KMS-11 (cell line): ENCODE results near the gene C3orf49.

Source experiments
- H2AFZ ChIP-seq: fragments of 200-600 bp; sonication (generic); 2 replicates; pipeline ENCODE4 v1.6.1; 2016; ENCODE audit warnings: antibody characterized with exemption, mixed run types, low read depth
- H3K27ac ChIP-seq: fragments of 200-600 bp; sonication (generic); 2 replicates; pipeline ENCODE4 v1.6.1; 2016; ENCODE audit warnings: mild to moderate bottlenecking, mixed run types
- H3K27me3 ChIP-seq: fragments of 200-600 bp; sonication (generic); 2 replicates; pipeline ENCODE4 v1.6.1; 2017; ENCODE audit warnings: mild to moderate bottlenecking, low read depth, mixed run types, moderate library complexity; ENCODE audit not compliant: insufficient read depth
- H3K36me3 ChIP-seq: fragments of 200-600 bp; sonication (generic); 2 replicates; pipeline ENCODE4 v1.6.1; 2017; ENCODE audit warnings: mild to moderate bottlenecking, mixed run types; ENCODE audit not compliant: insufficient read depth
- H3K4me1 ChIP-seq: fragments of 200-600 bp; sonication (generic); 2 replicates; pipeline ENCODE4 v1.6.1; 2016; ENCODE audit warnings: mild to moderate bottlenecking, low read depth, mixed run types; ENCODE audit not compliant: poor library complexity, severe bottlenecking
- H3K4me2 ChIP-seq: fragments of 200-600 bp; sonication (generic); 2 replicates; pipeline ENCODE4 v1.7.0; 2016; ENCODE audit warnings: mild to moderate bottlenecking, mixed run types
- H3K4me3 ChIP-seq: fragments of 200-600 bp; sonication (generic); IDR thresholded peaks from 2 replicates; pipeline ENCODE4 v1.6.1; 2017; ENCODE audit warnings: low read depth, low read length, mixed read lengths; ENCODE audit not compliant: insufficient read depth
- H3K79me2 ChIP-seq: fragments of 200-600 bp; sonication (generic); 2 replicates; pipeline ENCODE4 v1.6.1; 2016; ENCODE audit warnings: low read depth, mixed run types; ENCODE audit not compliant: insufficient read depth
- H3K9ac ChIP-seq: fragments of 200-600 bp; sonication (generic); 2 replicates; pipeline ENCODE4 v1.6.1; 2016; ENCODE audit warnings: mild to moderate bottlenecking, mixed run types
- H4K20me1 ChIP-seq: fragments of 200-600 bp; sonication (generic); 2 replicates; pipeline ENCODE4 v1.6.1; 2016; ENCODE audit warnings: mild to moderate bottlenecking, mixed run types; ENCODE audit not compliant: insufficient read depth
- TF ChIP-seq, protein P1 (sequence below): fragments of 200-600 bp; sonication (generic); conservative IDR thresholded peaks from 2 replicates; pipeline ENCODE4 v1.6.1; 2017; ENCODE audit warnings: low read depth, mild to moderate bottlenecking, antibody characterized with exemption, low read length, moderate library complexity, mixed read lengths

The C3orf49 gene

DNA sequence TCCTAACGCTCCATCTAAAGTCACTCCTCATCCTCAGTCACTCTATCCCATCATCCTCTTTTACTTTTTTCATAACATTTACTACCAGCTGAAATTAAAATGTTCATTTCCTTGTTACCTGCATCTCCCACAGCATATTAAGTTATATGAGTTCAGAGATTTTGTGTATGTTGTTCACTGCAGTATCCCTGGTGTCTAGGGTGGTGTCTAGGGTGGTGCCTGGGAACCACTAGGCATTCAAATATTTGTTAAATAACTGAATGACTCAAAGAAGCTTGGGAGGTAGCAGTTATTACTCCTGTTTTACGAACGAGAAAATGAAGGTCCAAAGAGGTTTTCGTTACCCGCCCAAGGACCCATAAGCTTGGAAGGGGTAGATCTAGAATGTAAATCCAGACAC is 1.9 kb upstream of the C3orf49 start:
- no peaks in the 10 kb centered on the region for H3K4me1 ChIP-seq
- H2AFZ ChIP-seq: no peak overlapping the region
- H3K9ac ChIP-seq: no peak overlapping the region
- H3K79me2 ChIP-seq: no peaks in the 10 kb centered on the region
- no peak overlapping the region for H3K27ac ChIP-seq
- no peaks in the 10 kb centered on the region for H3K27me3 ChIP-seq
- no peaks in the 10 kb centered on the region for H4K20me1 ChIP-seq
- H3K36me3 ChIP-seq: no peaks in the 10 kb centered on the region
- TF ChIP-seq, protein P1, sequence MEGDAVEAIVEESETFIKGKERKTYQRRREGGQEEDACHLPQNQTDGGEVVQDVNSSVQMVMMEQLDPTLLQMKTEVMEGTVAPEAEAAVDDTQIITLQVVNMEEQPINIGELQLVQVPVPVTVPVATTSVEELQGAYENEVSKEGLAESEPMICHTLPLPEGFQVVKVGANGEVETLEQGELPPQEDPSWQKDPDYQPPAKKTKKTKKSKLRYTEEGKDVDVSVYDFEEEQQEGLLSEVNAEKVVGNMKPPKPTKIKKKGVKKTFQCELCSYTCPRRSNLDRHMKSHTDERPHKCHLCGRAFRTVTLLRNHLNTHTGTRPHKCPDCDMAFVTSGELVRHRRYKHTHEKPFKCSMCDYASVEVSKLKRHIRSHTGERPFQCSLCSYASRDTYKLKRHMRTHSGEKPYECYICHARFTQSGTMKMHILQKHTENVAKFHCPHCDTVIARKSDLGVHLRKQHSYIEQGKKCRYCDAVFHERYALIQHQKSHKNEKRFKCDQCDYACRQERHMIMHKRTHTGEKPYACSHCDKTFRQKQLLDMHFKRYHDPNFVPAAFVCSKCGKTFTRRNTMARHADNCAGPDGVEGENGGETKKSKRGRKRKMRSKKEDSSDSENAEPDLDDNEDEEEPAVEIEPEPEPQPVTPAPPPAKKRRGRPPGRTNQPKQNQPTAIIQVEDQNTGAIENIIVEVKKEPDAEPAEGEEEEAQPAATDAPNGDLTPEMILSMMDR: no peak
- H3K4me2 ChIP-seq: no peak overlapping the region
- no peak overlapping the region for H3K4me3 ChIP-seq

DNA sequence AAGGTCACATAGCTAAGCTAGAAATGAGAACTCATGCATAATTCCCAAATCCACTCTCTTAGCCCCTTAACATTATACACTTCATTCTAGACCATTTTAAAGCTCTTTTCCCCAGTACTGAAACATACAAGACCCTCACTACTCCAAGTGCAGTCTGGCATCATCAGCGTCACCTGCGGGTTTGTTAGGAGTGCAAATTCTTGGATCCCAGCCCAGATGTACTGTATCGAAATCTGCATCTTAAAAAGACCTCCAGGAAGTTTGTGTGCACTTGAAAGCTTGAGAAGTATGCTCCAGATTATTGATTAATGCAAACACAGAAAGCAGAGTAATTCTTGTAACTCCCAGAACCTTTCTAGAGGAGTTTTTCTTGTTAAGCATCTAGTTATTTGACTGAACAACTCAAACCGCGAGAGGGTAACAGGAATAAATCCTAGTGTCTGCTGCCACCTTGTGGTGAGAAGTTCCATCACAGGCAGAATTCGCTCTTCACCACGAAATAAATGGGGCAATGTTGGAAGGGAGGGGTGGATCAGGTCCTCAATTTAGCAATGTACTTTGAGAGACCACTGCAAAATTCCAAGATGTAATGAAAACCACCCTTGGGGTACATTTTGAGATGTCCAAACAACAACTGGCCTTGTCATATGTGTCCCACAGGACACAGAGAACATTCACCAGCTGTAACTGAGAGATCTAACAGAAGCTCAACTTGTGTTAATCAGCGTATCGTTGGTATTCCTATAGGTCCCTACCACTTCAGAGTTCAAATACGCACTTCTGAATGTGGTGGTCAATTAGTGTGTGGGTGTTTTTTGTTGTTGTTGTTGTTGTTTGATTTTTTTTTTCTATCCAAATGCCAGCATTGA is 583 bp upstream of the C3orf49 start:
- no peaks in the 10 kb centered on the region for H3K4me1 ChIP-seq
- H3K27me3 ChIP-seq: no peaks in the 10 kb centered on the region
- no peaks in the 10 kb centered on the region for H3K36me3 ChIP-seq
- TF ChIP-seq, protein P1: peak; percentile 81
- H3K79me2 ChIP-seq: no peaks in the 10 kb centered on the region
- H3K27ac ChIP-seq: no peak overlapping the region
- H3K4me3 ChIP-seq: no peak overlapping the region
- no peaks in the 10 kb centered on the region for H4K20me1 ChIP-seq
- no peak overlapping the region for H2AFZ ChIP-seq
- no peak overlapping the region for H3K4me2 ChIP-seq
- no peak overlapping the region for H3K9ac ChIP-seq

DNA sequence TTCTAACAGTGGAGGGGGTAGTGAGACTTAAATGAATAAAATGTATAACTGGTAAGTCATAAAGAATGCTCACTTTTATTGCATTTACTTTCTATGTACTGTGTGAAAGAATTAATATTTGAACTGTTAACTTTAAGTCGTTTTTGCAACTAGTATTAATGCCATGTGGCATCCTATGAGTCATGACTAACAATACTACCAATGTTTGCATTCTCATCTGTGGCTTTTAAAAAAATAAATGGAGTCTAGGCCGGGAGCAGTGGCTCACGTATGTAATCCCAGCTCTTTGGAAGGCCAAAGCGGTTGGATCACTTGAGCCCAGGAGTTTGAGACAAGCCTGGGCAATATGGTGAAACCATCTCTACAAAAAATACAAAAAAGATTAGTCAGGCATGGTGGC is 5.2 kb downstream of the C3orf49 start:
- no peak overlapping the region for H2AFZ ChIP-seq
- no peak overlapping the region for H3K9ac ChIP-seq
- H3K4me2 ChIP-seq: no peak overlapping the region
- no peaks in the 10 kb centered on the region for H4K20me1 ChIP-seq
- H3K36me3 ChIP-seq: no peaks in the 10 kb centered on the region
- H3K4me3 ChIP-seq: no peak overlapping the region
- H3K79me2 ChIP-seq: no peaks in the 10 kb centered on the region
- TF ChIP-seq, protein P1: no peak
- no peak overlapping the region for H3K27ac ChIP-seq
- no peaks in the 10 kb centered on the region for H3K4me1 ChIP-seq
- H3K27me3 ChIP-seq: no peaks in the 10 kb centered on the region

DNA sequence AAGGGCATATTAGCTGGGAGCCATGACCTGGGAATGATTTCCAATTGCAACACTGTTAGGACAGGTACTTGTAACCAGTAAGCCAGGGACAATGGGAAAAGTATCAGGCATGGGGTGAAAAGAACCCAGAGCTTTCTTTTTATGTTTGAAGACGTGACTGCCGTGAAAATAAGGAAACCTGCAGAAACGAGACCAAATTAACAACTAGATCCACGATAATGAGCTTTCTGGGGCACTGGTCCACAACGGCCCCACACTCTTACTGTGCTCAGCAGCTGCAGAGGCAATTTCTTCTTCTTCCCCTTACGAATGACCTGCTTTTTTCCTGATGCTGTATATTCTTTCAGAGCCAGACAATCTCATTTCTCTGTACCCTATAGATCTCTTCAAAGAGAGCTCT is 11.4 kb downstream of the C3orf49 start:
- no peak overlapping the region for H3K4me3 ChIP-seq
- TF ChIP-seq, protein P1: no peak
- no peaks in the 10 kb centered on the region for H3K79me2 ChIP-seq
- no peak overlapping the region for H2AFZ ChIP-seq
- no peak overlapping the region for H3K9ac ChIP-seq
- H3K27ac ChIP-seq: no peak overlapping the region
- no peak overlapping the region for H3K4me2 ChIP-seq
- H3K36me3 ChIP-seq: no peaks in the 10 kb centered on the region
- no peaks in the 10 kb centered on the region for H3K27me3 ChIP-seq
- no peaks in the 10 kb centered on the region for H4K20me1 ChIP-seq
- no peaks in the 10 kb centered on the region for H3K4me1 ChIP-seq
